Fibroblast of gingiva (primary cell): Measurements from ENCODE around the gene ADAMTSL5.
"Not testable (repeated sequence)": the region's sequence is repeated elsewhere in the genome, so short reads cannot be mapped to it uniquely, and the experiment has no call there.

Experiments
- DNase-seq: peaks from one replicate; pipeline ENCODE4 v3.0.0-alpha.2; 2011; ENCODE audit warnings: low read depth

ADAMTSL5 gene

GRCh38 chr19:1530856-1531255 lies 18.0 kb upstream of the ADAMTSL5 start:
- DNase-seq: not testable (repeated sequence)

DNA sequence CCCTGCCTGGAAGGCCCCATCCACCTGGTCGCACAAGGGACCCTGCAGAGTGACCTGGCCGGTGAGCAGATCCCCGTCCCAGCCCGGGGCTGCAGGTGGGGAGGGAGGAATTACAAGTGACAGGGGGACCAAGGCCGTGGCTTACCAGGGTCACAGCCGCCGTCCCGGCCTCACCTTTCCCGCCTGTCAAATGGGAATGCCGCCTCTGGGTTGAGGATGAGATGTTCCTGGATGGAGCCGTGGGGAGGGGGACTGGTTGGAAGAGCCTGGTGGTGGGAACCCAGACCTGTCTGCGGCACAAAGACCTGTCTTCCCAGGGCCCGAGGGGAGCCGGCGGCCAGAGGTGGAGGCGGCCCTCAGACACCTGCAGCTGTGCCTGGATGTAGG lies 16.6 kb upstream of the ADAMTSL5 start:
- DNase-seq: no peak

- DNase-seq: no peak
Measured at GRCh38 chr19:1528596-1529429, 16.0 kb upstream of the ADAMTSL5 start.

GRCh38 chr19:1527650-1528309 lies 15.0 kb upstream of the ADAMTSL5 start:
- DNase-seq: no peak

DNA sequence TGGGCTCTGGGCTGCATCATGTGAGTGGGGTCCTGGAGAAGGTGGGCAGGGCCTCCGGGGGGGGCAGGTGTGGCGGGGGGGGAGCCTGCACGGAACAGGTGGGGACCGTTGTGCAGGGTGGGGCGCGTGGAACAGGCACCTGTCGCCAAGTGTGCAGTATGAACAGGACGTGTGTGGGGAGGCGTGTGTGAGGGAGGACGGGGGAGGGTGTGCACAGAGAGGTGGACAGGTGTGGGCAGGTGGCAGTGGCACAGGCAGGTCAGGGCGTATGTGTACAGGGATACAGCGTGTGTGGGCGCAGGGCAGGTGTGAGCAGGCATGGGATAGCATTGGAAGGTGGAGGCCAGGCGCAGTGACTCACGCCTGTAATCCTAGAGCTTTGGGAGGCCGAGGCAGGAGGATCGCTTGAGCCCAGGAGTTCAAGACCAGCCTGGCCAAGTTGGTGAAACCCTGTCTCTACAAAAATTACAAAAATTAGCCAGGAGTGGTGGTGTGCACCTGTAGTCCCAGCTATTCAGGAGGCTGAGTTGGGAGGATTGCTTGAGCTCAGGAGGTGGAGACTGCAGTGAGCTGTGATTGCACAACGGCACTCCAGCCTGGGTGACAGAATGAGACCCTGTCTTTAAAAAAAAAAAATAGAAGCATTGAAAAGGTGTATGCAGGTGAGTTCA lies 14.3 kb upstream of the ADAMTSL5 start:
- no peak for DNase-seq

GRCh38 chr19:1526066-1526778 lies 13.4 kb upstream of the ADAMTSL5 start:
- no peak for DNase-seq

GRCh38 chr19:1525343-1525742 lies 12.5 kb upstream of the ADAMTSL5 start:
- DNase-seq: no peak

DNA sequence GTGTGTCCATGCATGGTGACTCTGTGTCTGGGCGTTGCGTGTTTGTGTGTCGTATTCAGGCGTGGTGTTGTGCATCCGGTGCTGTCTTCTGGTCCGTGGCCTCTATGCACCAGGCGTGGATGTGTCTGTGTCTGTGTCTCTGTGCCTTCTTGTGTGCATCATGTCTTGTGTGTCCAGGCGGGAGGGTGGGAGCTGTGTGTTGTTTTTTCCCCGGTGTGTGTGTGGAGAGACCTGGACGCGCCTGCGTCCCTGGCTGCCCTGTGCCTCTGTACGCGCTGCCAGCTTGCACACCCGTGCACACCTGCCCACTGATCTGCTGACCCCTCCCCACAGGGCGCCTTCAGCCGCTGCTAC lies 12.1 kb upstream of the ADAMTSL5 start:
- no peak for DNase-seq

GRCh38 chr19:1524287-1524971 lies 11.6 kb upstream of the ADAMTSL5 start:
- no peak for DNase-seq

- DNase-seq: no peak
Measured at GRCh38 chr19:1523412-1524286, 10.8 kb upstream of the ADAMTSL5 start, which contains the start of gene PLK5. Gene PLK5, plus strand, starts transcription at chr19:1524077. Its CDS starts 2,920 bp downstream, at chr19:1526997.

GRCh38 chr19:1522838-1523237 lies 10.0 kb upstream of the ADAMTSL5 start:
- DNase-seq: no peak

DNA sequence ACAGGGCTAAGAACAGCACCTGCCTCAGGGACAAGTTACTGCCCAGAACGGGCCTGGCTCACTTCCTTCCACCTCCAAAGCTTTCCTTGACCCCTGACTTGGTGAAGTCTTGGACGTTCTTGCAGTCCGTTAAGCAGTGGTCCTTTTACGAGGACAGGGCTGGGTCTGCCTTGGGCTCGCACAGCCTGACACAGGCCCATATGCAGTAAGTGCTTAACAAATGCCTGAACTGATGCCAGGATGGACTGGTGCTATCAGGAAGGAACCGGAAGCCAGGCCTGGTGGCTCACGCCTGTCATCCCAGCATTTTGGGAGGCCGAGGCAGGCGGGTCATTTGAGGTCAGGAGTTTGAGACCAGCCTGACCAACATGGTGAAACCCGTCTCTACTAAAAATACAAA lies 9.2 kb upstream of the ADAMTSL5 start:
- DNase-seq: no peak

- no peak for DNase-seq
Measured at GRCh38 chr19:1521636-1522035, 8.8 kb upstream of the ADAMTSL5 start.

DNA sequence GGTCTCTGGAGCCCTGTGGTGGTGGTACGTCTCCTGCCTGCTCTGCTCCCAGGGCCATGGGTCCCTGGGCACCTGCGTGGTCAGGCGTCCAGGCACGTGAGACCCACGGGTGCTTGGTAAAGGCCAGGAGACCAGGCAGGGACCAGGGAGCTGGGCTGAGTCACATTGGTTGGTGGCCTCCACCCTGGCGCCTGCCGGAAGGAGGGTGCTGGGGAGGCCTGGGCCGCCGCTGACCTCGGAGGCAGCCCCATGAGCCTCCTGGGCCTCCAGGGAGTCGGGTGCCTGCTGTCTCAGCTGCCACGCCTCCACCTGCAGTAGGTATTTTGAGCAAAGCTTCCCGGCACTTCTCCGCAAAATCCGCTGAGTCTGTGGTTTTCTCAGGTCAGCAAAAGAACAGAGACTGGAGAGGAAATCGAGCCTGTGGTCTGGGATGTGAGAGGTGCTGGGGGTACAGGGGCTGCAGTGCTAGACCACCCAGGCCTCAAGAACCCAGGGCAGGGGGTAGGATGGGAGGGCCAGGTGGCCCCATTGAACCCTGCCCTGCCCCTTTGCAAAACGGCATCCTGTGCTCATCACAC lies 7.5 kb upstream of the ADAMTSL5 start:
- DNase-seq: no peak

DNA sequence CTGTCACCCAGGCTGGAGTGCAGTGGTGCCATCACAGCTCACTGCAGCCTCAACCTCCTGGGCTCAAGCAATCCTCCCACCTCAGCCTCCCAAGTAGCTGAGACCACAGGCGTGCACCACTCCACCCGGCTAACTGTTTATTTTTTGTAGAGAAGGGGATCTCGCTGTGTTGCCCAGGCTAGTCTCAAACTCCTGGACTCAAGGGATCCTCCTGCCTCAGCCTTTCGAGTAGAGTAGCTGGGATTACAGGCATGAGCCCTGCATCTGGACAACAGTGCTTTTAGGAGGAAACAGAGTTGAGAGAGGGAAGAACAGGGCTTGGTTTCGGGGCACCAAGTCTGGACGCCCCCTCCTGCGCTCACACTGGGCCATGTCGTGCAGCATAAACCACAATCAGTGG lies 7.0 kb upstream of the ADAMTSL5 start:
- not testable (repeated sequence) for DNase-seq

GRCh38 chr19:1518471-1518870 lies 5.7 kb upstream of the ADAMTSL5 start:
- no peak for DNase-seq

GRCh38 chr19:1516395-1516753 lies 3.6 kb upstream of the ADAMTSL5 start:
- no peak for DNase-seq

- DNase-seq: no peak
Measured at GRCh38 chr19:1514986-1515721, 2.3 kb upstream of the ADAMTSL5 start.

- DNase-seq: no peak
Measured at GRCh38 chr19:1514295-1514661, 1.5 kb upstream of the ADAMTSL5 start.
